HUES64 (cell line): ENCODE results near the gene GRIN2A.

Experiments used
- H3K27ac ChIP-seq: 2 replicates; pipeline ENCODE4 v1.7.0; 2013; ENCODE audit warnings: low read depth, low read length, inconsistent platforms
- H3K27me3 ChIP-seq: 2 replicates; pipeline ENCODE4 v1.6.1; 2013; ENCODE audit warnings: mild to moderate bottlenecking, low read length; ENCODE audit not compliant: insufficient read depth
- H3K36me3 ChIP-seq: 2 replicates; pipeline ENCODE4 v1.6.1; 2013; ENCODE audit warnings: mild to moderate bottlenecking, low read length; ENCODE audit not compliant: insufficient read depth
- H3K4me1 ChIP-seq: 2 replicates; pipeline ENCODE4 v1.6.1; 2013; ENCODE audit warnings: mild to moderate bottlenecking, low read length, moderate library complexity; ENCODE audit not compliant: insufficient read depth
- H3K4me3 ChIP-seq: 2 replicates; pipeline ENCODE4 v1.5.1; 2013; ENCODE audit warnings: mild to moderate bottlenecking, low read length, moderate library complexity
- H3K9ac ChIP-seq: 2 replicates; pipeline ENCODE4 v1.6.1; 2013; ENCODE audit warnings: mild to moderate bottlenecking, low read depth, low read length
- H3K9me3 ChIP-seq: 2 replicates; pipeline ENCODE4 v1.6.1; 2013; ENCODE audit warnings: low read depth, low read length; ENCODE audit not compliant: insufficient read depth
- WGBS: fragments of 150-250, 120-280 bp; methylation state at CpG from one replicate; pipeline ENCODE4 v1.1.7; 2013; ENCODE audit warnings: missing lambda C conversion rate; 5-methylcytosine and 5-hydroxymethylcytosine counted together

GRIN2A gene

DNA sequence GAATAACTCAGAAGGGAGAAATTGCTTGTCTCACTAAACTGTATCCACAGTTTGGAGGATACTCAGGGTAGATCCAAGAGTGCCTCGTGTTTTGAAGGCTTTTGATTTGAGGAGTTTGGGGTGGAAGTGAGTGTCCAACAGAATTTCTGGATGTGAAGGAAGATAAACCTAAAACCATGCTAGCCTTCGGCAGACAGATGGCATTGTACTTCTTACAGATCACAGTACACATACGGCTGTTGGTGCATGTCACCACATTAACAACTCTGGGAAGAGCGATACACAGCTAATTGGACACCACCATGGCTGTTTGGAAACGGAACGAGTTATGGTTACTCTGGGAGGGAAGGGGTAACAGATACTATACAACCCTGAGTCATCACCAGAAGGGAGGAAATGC lies 420.4 kb downstream of the GRIN2A start:
- 94% methylated on average over 6 of the region's 6 CpGs for WGBS
- Histone ChIP-seq H3K9ac (no peak overlapping the region), H3K4me1 (peaks cover 20% of the 10 kb centered on the region), H3K27ac (no peak overlapping the region), H3K27me3 (no peaks in the 10 kb centered on the region), H3K4me3 (no peak overlapping the region), H3K36me3 (0 out of 2 replicates have a peak, but pooled peaks cover 2% of the 10 kb centered on the region), H3K9me3 (no peaks in the 10 kb centered on the region)

DNA sequence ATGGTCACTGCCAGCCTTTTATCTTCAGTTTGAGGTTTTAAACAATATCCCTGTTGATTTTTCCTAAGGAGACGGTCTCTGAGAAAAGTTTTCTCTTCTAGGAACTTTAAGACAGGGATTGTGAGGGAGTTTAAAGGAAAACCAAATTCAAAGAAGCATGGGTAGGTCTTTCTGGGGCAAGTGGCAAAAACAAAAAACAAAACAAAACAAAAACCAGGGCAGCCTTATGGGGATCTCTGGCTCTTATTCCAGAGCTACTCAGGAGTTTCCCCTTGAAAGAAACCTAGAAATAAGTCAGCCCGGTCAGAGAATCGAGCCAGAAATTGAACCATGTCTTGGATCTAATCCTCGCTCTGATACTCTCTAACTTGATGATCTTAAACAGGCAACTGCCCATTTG lies 424.5 kb downstream of the GRIN2A start:
- WGBS, result 89% methylated on average over 4 of the region's 4 CpGs
- H3K4me3 ChIP-seq, result no peak overlapping the region
- no peaks in the 10 kb centered on the region for H3K27me3 ChIP-seq
- H3K9ac ChIP-seq, result no peak overlapping the region
- no peak overlapping the region for H3K27ac ChIP-seq
- no peaks in the 10 kb centered on the region for H3K9me3 ChIP-seq
- no peaks in the 10 kb centered on the region for H3K36me3 ChIP-seq
- H3K4me1 ChIP-seq, result peaks cover 28% of the 10 kb centered on the region

DNA sequence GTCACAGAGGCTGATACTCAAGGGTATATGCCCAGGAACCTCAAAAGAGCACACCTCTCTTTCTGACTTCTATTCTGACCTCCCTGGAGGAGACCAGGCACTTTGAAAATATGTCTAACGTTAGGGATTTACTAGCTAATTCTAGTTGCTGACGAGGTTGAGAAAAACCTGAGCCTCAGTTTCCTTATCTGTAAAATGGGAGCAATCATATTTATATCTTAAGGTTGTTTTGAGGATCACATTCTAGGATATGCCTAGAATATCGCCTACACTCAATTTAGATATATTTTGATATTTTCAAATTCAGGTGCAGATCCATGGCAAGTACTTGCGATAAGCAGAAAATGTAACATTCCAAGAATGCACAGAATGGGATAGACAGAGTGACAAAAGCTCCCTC lies 425.8 kb downstream of the GRIN2A start:
- Histone ChIP-seq H3K9ac (no peak overlapping the region), H3K36me3 (no peaks in the 10 kb centered on the region), H3K27me3 (no peaks in the 10 kb centered on the region), H3K4me1 (peaks cover 30% of the 10 kb centered on the region), H3K27ac (no peak overlapping the region), H3K4me3 (no peak overlapping the region), H3K9me3 (no peaks in the 10 kb centered on the region)
- WGBS, result 99% methylated on average over 3 of the region's 4 CpGs

DNA sequence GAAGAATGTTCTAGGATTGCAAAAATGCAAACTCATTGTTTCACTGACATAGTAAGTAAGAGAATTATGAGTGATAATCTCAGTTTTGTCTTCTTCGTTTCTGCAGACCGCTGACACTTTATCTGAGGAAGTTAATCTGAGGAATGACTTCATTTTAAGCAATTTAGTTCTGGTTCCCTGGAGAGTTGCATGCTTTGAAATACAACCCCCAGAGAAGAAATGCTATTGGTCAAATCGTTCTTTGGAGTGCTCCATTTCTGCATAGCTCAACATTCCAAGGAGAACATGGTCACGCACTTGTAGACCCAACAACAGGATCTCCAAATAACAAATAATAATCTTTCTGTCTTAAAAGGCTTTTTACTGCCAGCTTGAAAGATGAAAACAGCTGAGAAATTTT lies 427.1 kb downstream of the GRIN2A start:
- H3K4me1 ChIP-seq, result peaks cover 30% of the 10 kb centered on the region
- 53% methylated on average over 4 of the region's 4 CpGs for WGBS

DNA sequence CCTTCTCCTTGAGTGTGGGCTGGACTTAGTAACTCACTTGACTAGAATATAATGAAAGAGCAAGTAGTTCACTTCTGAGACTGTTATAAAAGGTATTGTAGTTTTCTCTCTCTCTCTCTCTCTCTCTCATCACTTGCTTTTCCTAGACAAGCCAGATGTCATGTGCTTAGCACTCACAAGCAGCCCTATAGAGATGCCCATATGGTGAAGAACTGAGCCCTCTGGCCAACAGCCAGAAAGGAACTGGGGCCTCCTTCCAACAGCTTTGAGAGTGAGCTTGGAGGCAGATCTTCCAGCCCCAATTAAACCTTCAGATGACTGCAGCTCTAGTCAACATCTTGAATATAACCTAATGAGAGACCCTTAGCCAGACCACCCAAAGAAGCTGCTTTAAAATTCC lies 440.5 kb downstream of the GRIN2A start:
- Histone ChIP-seq H3K4me3 (no peak overlapping the region), H3K9ac (no peak overlapping the region), H3K36me3 (no peaks in the 10 kb centered on the region), H3K27ac (no peak overlapping the region), H3K4me1 (no peaks in the 10 kb centered on the region), H3K27me3 (no peaks in the 10 kb centered on the region), H3K9me3 (no peaks in the 10 kb centered on the region)

More for the DNA sequence above, 427.1 kb downstream of the GRIN2A start:
- H3K9me3 ChIP-seq, result no peaks in the 10 kb centered on the region
- no peaks in the 10 kb centered on the region for H3K36me3 ChIP-seq
- no peaks in the 10 kb centered on the region for H3K27me3 ChIP-seq
- no peak overlapping the region for H3K9ac ChIP-seq
- H3K4me3 ChIP-seq, result no peak overlapping the region
- no peak overlapping the region for H3K27ac ChIP-seq

DNA sequence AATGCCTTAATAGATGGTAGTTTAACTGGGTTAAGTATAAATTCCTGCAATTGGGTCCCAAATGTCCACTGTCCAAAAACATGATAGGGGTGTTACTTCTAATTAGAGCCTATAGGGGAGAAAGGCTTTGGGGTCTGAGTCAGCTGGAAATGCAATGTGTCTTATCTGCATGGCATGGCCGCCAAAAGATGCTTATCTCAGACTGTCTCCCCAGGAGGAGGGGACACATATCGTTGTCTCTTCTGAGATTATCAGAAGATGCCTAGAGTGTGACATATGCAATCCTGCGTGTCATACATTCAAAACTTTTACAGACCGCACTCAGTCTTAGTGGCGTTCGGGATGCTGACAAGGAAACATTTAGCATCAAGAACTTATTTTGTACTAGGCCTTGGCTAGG lies 442.9 kb downstream of the GRIN2A start:
- Histone ChIP-seq H3K9me3 (no peaks in the 10 kb centered on the region), H3K27me3 (no peaks in the 10 kb centered on the region), H3K36me3 (no peaks in the 10 kb centered on the region), H3K4me3 (no peak overlapping the region), H3K9ac (no peak overlapping the region), H3K4me1 (peaks cover 1% of the 10 kb centered on the region; the same call in 1 of the 2 replicates), H3K27ac (no peak overlapping the region)
- 90% methylated on average over 6 of the region's 6 CpGs for WGBS

DNA sequence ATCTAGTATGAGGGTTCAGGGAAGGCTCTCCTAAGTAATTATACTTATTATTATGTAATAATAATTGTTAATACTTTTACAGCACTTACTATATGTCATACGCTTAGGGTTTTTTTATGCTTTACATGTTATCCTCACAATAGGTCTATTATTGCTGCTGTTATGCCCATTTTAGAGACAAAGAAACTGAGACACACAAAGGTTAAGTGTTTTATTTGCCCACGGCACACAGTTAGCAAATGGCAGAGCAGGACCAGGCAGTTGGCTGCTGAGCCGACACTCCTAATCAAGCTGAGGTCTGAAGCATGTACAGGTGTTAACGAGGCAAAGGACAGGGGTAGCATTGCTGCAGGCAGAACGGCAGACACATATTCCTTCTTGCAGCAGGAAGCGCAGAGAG lies 443.5 kb downstream of the GRIN2A start:
- Histone ChIP-seq H3K4me1 (peaks cover 3% of the 10 kb centered on the region; the same call in 1 of the 2 replicates), H3K9me3 (no peaks in the 10 kb centered on the region), H3K36me3 (no peaks in the 10 kb centered on the region), H3K27ac (no peak overlapping the region), H3K9ac (no peak overlapping the region), H3K4me3 (no peak overlapping the region), H3K27me3 (no peaks in the 10 kb centered on the region)
- WGBS, result 94% methylated on average over 5 of the region's 6 CpGs

DNA sequence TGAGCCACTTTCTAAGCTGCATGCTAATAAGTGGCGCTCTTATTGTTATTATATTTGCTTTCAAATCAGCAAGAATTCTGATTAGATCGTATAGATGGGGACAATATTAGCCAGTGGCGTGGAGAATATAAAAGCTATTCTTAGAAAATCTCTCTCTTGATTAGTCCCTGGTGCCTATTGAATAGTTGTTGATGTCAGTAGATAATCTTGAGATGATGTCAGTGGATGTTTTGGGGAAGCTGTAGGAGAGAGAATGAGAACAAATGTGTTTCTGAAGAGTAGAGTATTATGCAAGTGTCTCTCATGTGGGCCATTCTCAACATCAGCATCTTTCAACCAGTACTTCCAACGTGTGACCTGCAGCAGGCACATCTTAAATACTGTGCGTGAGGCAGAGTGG lies 445.7 kb downstream of the GRIN2A start:
- H3K4me1 ChIP-seq, result peaks cover 3% of the 10 kb centered on the region; the same call in 1 of the 2 replicates
- H3K9ac ChIP-seq, result no peak overlapping the region
- H3K36me3 ChIP-seq, result no peaks in the 10 kb centered on the region
- H3K4me3 ChIP-seq, result no peak overlapping the region
- H3K27ac ChIP-seq, result no peak overlapping the region
- no peaks in the 10 kb centered on the region for H3K27me3 ChIP-seq
- 90% methylated on average over 5 of the region's 5 CpGs for WGBS
- no peaks in the 10 kb centered on the region for H3K9me3 ChIP-seq

DNA sequence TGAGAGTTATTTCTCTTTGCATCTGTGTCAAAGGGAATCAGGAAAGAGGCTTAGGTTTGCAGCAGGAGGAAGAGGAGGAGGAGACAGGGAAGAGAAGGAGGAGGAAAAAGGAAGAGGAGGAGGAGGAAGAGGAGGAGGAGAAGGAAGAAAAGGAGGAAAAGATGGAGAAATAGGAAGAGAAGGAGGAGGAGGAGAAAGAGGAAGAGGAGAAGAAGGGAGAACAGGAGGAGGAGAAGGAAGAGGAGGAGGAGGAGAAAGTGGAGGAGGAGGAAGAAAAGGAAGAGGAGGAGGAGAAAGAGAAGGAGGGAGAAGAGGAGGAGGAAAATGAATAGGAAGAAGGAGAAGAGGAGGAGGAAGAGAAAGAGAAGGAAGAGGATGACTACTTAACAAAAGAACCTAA lies 459.1 kb downstream of the GRIN2A start:
- H3K27ac ChIP-seq, result no peak overlapping the region
- H3K4me3 ChIP-seq, result no peak overlapping the region
- H3K27me3 ChIP-seq, result no peaks in the 10 kb centered on the region

DNA sequence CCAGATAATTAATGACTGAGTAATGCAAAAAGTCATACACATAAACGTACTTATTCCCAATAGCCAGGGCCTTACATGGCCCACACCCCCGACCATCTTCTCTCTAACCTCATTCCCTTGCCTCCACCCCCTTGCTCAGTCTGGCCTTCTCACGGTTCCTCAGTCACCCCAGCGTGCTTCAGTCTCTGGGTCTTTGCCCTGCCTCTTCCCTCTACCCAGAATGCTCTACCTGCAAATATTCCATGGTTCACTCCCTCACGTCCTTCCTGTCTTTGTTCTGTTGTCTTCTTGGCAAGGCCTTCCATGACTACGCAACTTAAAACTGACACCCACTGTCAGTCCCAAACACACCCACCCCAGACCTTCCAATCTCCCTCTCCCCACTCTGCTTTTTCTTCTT lies 468.3 kb downstream of the GRIN2A start:
- Histone ChIP-seq H3K36me3 (no peaks in the 10 kb centered on the region), H3K27me3 (no peaks in the 10 kb centered on the region), H3K9ac (no peak overlapping the region), H3K4me1 (peaks cover 12% of the 10 kb centered on the region), H3K27ac (no peak overlapping the region), H3K9me3 (no peaks in the 10 kb centered on the region), H3K4me3 (no peak overlapping the region)
- 90% methylated on average over 6 of the region's 6 CpGs for WGBS

More for the DNA sequence above, 459.1 kb downstream of the GRIN2A start:
- Histone ChIP-seq H3K36me3 (no peaks in the 10 kb centered on the region), H3K9ac (no peak overlapping the region), H3K9me3 (no peaks in the 10 kb centered on the region), H3K4me1 (no peaks in the 10 kb centered on the region)

DNA sequence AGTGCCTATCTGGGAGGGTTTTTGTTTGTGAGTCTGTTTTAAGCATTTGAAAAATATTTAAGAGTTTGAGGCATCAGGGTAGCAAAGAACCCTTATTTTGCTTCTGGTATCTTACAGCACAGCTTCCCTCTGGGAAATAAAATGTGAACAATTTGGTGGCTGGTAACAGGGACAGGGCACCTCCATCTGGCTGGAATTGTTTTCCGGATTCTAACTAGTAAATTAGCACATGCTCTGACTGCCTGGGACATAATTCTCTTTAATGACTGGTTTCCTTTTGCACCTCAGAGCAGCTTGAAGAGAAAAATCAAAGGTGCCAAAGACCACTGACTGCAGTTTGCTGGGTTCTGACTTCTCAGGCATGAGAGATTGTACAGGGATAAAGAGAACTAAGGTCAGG lies 469.1 kb downstream of the GRIN2A start:
- Histone ChIP-seq H3K27ac (no peak overlapping the region), H3K9me3 (no peaks in the 10 kb centered on the region), H3K36me3 (no peaks in the 10 kb centered on the region), H3K9ac (no peak overlapping the region), H3K4me3 (no peak overlapping the region), H3K4me1 (peaks cover 12% of the 10 kb centered on the region), H3K27me3 (no peaks in the 10 kb centered on the region)
- WGBS, result 72% methylated on average over 1 of the region's 1 CpG

DNA sequence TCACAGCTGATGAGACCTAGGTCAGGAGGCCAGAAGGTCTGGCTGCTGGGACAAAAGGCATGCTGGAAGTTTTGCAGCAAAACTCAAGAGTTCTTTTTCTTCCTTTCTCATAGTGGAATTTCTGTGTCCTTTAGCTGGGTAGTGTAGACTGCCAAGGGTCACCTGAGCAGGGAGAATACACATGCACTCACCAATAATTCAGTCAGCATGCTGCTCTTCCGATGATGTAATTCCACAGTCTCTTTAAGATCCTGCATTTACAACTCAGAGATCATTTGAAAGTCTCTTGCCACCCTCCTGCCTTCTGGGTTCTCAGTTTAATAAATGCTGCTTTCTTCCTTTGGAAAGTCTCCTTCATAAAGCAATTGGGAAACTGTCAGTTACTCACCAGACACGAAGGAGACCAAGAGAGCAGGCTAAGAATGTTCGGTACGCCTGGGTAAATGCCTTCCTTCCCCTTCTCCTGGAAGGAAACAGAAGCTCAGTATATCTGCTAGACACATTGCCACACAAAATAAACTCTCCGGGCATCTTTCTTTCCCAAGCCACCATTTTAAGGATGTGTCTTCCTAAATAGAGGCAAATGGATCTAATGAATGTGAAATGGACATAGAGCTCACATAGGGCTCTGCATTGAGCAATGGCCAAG lies 473.1 kb downstream of the GRIN2A start:
- Histone ChIP-seq H3K4me3 (no peak overlapping the region), H3K27me3 (no peaks in the 10 kb centered on the region), H3K9me3 (no peaks in the 10 kb centered on the region), H3K36me3 (no peaks in the 10 kb centered on the region), H3K9ac (no peak overlapping the region), H3K27ac (no peak overlapping the region), H3K4me1 (peaks cover 23% of the 10 kb centered on the region)
- WGBS, result 86% methylated on average over 5 of the region's 5 CpGs
